Prostate gland (tissue), 2 donors: ENCODE measurements around the gene CFDP1. TPM values are rescaled to one million over a fixed set of nuclear protein-coding genes. Genes with fewer than 3 reads are reported as not detected.

Source experiments
- DNase-seq: peaks from one replicate; pipeline ENCODE4 v3.0.0-alpha.2; 2019; ENCODE audit warnings: low spot score
- H3K27ac ChIP-seq, 2 donors: fragments of 200-600 bp; sonication (generic); 2 replicates each; pipeline ENCODE4 v1.5.1; 2017 to 2019
- H3K27me3 ChIP-seq: fragments of 200-600 bp; sonication (generic); replicated peaks from 2 replicates; pipeline ENCODE4 v1.5.1; 2019; ENCODE audit not compliant: insufficient read depth
- H3K36me3 ChIP-seq, 2 donors: fragments of 200-600 bp; sonication (generic); 1 replicate in 1 of 2; 2 replicates in 1 of 2; pipeline versions ENCODE4 v1.5.1 to v1.8.1; 2017 to 2019
- H3K4me1 ChIP-seq: fragments of 200-600 bp; sonication (generic); replicated peaks from 2 replicates; pipeline ENCODE4 v1.5.1; 2019
- H3K4me3 ChIP-seq, 2 donors: fragments of 200-600 bp; sonication (generic); 2 replicates each; pipeline ENCODE4 v1.5.1; 2017 to 2019
- H3K9me3 ChIP-seq: fragments of 200-600 bp; sonication (generic); 2 replicates; pipeline ENCODE4 v1.5.1; 2017
- POLR2A ChIP-seq: fragments of 450-650 bp; IDR thresholded peaks from one replicate; pipeline ENCODE4 v1.6.1; 2016; ENCODE audit warnings: antibody characterized with exemption, mild to moderate bottlenecking
- POLR2AphosphoS5 ChIP-seq: sonication (generic); formaldehyde crosslinking; IDR thresholded peaks from one replicate; pipeline ENCODE4 v1.6.1; 2017; ENCODE audit warnings: antibody characterized with exemption
- WGBS: methylation state at CpG from one replicate; pipeline ENCODE4 v1.1.5; 2018; 5-methylcytosine and 5-hydroxymethylcytosine counted together
- intact Hi-C: fragments of 100-400 bp; cut with DNase I; formaldehyde crosslinking; loops from one replicate; pipeline ENCODE4 v1.14.2; 2022
- total RNA-seq, 2 donors: library from RNA; depleted of rRNA; stranded (reverse); fragments of >200 nt; gene quantifications; one replicate each; pipeline ENCODE4 v1.1.0, GENCODE V29; 2016
- TF ChIP-seq, protein P1 (sequence below), 4 experiments: fragments of 200-600 bp in 2 of 4; fragments of 450-650 bp in 2 of 4; sonication (generic) in 2 of 4; IDR thresholded peaks; 1 replicate in 3 of 4; 2 replicates in 1 of 4; pipeline ENCODE4 v1.5.1; 2016 to 2019; ENCODE audit warnings: antibody characterized with exemption in 4 of 4, mild to moderate bottlenecking in 2 of 4, moderate library complexity in 2 of 4

Gene CFDP1
- total RNA-seq, 2 donors from 2014 or later, result 67.9 to 101 TPM

DNA sequence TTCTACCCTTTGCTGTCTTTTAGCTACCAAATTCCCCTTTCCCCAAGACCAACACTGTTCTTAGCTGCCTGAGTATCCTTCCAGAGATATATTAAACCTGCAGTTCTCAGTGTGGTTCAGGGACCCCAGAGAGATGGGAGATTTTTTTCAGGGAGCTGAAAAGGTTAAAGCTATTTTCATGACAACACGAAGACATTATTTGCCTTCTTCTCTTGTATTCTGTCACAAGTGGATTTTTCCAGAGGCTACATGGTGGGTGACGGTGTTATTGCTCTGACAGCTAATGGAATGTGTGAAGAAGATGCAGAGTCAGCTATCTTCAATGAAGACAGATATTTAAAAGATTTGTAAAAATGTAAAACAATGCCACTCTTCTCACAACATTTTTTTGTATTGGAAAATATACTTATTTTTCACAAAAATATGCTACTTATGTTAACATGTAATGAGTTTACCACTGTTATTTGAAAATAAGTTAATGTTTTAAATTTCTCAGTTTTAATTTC is 69.0 kb downstream of the CFDP1 start:
- H3K27me3 ChIP-seq, result no peaks in the 10 kb centered on the region
- no peaks in the 10 kb centered on the region for H3K36me3 ChIP-seq
- WGBS, result 74% methylated on average over 2 of the region's 2 CpGs
- no peaks in the 10 kb centered on the region for H3K9me3 ChIP-seq
- TF ChIP-seq POLR2AphosphoS5 (no peak), POLR2A (no peak)
- TF ChIP-seq, protein P1, sequence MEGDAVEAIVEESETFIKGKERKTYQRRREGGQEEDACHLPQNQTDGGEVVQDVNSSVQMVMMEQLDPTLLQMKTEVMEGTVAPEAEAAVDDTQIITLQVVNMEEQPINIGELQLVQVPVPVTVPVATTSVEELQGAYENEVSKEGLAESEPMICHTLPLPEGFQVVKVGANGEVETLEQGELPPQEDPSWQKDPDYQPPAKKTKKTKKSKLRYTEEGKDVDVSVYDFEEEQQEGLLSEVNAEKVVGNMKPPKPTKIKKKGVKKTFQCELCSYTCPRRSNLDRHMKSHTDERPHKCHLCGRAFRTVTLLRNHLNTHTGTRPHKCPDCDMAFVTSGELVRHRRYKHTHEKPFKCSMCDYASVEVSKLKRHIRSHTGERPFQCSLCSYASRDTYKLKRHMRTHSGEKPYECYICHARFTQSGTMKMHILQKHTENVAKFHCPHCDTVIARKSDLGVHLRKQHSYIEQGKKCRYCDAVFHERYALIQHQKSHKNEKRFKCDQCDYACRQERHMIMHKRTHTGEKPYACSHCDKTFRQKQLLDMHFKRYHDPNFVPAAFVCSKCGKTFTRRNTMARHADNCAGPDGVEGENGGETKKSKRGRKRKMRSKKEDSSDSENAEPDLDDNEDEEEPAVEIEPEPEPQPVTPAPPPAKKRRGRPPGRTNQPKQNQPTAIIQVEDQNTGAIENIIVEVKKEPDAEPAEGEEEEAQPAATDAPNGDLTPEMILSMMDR (IDR thresholded peaks at IDR 0.05), result no peak
- no peaks in the 10 kb centered on the region for H3K4me1 ChIP-seq
- no peak for DNase-seq
- H3K27ac ChIP-seq, result no peak overlapping the region
- no peak overlapping the region for H3K4me3 ChIP-seq
- intact Hi-C loops, result no loop called here

DNA sequence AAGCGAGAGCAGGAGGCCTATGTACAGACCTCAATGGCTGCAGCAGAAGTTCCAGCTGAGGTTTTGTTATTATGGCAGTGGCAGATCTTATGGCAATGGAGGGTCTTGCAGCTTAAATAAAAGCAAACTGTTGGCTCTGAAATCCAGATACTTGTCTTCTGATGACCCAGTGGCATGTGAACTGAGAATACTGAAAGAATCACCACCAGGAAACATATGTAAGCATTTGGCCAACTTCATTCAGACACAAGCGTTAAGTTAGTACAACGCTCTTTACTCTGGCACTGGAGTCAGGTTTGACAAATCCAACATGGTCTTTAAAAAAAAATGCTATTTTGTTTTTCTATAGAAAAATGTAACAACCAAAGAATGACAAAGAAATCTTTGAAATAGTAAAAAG is 70.5 kb downstream of the CFDP1 start:
- H3K36me3 ChIP-seq, result no peaks in the 10 kb centered on the region
- H3K27ac ChIP-seq, result no peak overlapping the region
- TF ChIP-seq POLR2A (no peak), POLR2AphosphoS5 (no peak)
- TF ChIP-seq, protein P1 (IDR thresholded peaks at IDR 0.05), result no peak
- no peaks in the 10 kb centered on the region for H3K9me3 ChIP-seq
- WGBS, result 90% methylated on average over 3 of the region's 3 CpGs
- DNase-seq, result no peak
- intact Hi-C loops, result no loop called here
- H3K4me3 ChIP-seq, result no peak overlapping the region
- H3K27me3 ChIP-seq, result no peaks in the 10 kb centered on the region
- H3K4me1 ChIP-seq, result no peaks in the 10 kb centered on the region

DNA sequence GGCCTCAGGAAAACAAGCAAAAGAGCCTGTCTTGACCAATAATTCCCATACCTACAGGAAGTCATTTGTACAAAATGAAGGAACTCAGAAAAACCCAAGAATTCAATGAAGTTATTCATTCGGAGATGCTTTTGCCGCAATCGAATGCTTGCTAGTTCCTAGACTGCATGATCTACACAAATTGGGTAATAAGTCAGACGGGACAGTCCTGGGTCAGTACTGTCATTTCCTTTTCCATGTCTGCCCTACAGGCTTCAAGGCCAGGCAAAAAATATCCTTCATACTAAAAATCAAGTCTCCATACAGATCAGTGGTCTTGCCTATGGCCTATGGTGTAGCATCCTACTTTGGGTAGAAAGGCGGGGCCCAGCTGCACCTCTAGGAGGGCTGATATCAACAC is 71.4 kb downstream of the CFDP1 start:
- H3K9me3 ChIP-seq, result no peaks in the 10 kb centered on the region
- H3K4me3 ChIP-seq, result no peak overlapping the region
- H3K27me3 ChIP-seq, result no peaks in the 10 kb centered on the region
- no peak overlapping the region for H3K27ac ChIP-seq
- H3K36me3 ChIP-seq, result no peaks in the 10 kb centered on the region
- TF ChIP-seq POLR2A, result no peak
- no peak for TF ChIP-seq POLR2AphosphoS5
- TF ChIP-seq, protein P1 (IDR thresholded peaks at IDR 0.05), result no peak
- H3K4me1 ChIP-seq, result no peaks in the 10 kb centered on the region
- intact Hi-C loops, result no loop called here
- 83% methylated on average over 5 of the region's 5 CpGs for WGBS
- no peak for DNase-seq

DNA sequence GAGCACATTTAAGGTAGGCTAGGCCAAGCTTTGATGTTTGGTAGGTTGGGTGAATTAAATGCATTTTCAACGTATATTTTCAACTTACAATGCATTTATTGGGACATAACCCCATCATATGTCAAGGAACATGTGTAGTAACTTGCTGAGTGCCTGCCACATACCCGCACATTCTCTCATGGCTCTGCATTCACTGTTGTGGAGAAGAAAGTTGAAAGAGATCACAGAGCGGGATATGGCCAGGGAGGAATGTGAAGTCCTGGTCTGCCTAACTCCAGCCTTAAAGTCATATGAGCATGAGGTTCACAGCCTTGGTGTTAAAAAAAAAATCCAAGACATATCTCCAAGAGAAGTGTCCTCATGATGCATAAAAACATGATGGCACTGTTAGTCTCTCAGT is 79.1 kb downstream of the CFDP1 start:
- WGBS, result 78% methylated on average over 3 of the region's 3 CpGs
- TF ChIP-seq POLR2A (no peak), POLR2AphosphoS5 (no peak)
- TF ChIP-seq, protein P1 (IDR thresholded peaks at IDR 0.05), result no peak
- Histone ChIP-seq H3K4me1 (no peaks in the 10 kb centered on the region), H3K27me3 (no peaks in the 10 kb centered on the region), H3K27ac (no peak overlapping the region), H3K9me3 (no peaks in the 10 kb centered on the region), H3K4me3 (no peak overlapping the region), H3K36me3 (no peaks in the 10 kb centered on the region)
- intact Hi-C loops, result no loop called here
- DNase-seq, result no peak

DNA sequence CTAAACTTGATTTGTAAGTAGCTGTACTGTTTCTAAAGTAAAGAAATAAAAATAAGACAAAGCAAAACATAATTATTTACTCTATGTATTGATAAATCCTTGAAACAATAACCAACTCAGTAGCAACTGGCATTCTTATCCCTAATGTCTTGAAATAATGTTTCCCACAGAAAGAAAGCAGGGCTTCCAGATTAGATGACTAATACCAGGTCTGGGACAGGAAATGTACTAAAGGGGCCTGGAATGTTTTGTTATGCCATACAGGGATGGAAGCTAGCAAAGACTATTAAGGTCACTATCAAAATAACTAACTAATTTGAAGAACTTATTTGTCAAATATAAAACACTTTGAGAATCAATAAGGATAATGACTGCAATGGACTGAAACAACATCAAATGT is 82.1 kb downstream of the CFDP1 start:
- Histone ChIP-seq H3K4me3 (no peak overlapping the region), H3K4me1 (no peaks in the 10 kb centered on the region), H3K27ac (no peak overlapping the region), H3K27me3 (no peaks in the 10 kb centered on the region), H3K9me3 (no peaks in the 10 kb centered on the region), H3K36me3 (no peaks in the 10 kb centered on the region)
- intact Hi-C loops, result no loop called here
- TF ChIP-seq, protein P1 (IDR thresholded peaks at IDR 0.05), result no peak
- no peak for TF ChIP-seq POLR2A
- TF ChIP-seq POLR2AphosphoS5, result no peak
- DNase-seq, result no peak
